ENCODE measurements around the gene SGMS2.

DNA sequence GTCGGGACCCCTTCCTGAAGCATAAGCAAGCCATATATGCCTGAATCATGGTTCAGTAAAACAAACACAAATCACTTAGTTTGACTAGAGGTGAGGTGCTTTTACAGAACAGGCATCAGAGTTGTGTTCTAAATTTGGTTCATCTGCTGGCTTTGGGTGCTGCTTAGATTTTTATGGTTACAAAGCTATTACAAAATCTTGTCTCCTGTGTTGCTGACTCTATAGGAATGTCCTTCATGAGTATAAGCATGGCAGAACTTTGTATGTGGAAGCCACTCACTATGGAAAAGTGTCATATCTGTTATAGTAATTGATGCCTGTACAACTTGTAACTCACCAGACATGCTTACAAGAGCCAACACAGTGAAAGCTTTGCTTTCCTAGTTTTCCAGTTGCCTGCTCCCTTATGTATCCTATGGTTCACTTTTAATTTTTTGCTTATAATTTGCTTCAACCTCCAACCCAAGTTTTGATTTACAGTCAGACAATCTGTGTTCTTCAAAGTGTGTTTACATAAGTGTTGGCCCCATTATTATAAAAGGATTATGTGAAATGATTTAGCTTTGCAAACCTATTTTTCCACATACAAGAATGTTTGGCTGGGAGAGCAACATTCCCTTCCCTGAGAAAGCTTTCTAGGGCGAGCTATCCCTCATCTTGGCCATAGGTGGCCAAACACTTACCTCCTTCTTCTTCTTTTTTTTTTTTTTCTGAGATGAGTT, 76.6 kb downstream of the SGMS2 start:
- TF ChIP-seq, protein P1, sequence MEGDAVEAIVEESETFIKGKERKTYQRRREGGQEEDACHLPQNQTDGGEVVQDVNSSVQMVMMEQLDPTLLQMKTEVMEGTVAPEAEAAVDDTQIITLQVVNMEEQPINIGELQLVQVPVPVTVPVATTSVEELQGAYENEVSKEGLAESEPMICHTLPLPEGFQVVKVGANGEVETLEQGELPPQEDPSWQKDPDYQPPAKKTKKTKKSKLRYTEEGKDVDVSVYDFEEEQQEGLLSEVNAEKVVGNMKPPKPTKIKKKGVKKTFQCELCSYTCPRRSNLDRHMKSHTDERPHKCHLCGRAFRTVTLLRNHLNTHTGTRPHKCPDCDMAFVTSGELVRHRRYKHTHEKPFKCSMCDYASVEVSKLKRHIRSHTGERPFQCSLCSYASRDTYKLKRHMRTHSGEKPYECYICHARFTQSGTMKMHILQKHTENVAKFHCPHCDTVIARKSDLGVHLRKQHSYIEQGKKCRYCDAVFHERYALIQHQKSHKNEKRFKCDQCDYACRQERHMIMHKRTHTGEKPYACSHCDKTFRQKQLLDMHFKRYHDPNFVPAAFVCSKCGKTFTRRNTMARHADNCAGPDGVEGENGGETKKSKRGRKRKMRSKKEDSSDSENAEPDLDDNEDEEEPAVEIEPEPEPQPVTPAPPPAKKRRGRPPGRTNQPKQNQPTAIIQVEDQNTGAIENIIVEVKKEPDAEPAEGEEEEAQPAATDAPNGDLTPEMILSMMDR (IDR thresholded peaks at IDR 0.05; ENCODE audit: borderline replicate concordance, extremely low read depth, low read length, poor library complexity, severe bottlenecking): no peak
- no peak for TF ChIP-seq EZH2 (IDR thresholded peaks at IDR 0.05; ENCODE audit: borderline replicate concordance, low read depth, low read length, severe bottlenecking)
